ENCODE results near the gene AFAP1L1.

AFAP1L1 gene

DNA sequence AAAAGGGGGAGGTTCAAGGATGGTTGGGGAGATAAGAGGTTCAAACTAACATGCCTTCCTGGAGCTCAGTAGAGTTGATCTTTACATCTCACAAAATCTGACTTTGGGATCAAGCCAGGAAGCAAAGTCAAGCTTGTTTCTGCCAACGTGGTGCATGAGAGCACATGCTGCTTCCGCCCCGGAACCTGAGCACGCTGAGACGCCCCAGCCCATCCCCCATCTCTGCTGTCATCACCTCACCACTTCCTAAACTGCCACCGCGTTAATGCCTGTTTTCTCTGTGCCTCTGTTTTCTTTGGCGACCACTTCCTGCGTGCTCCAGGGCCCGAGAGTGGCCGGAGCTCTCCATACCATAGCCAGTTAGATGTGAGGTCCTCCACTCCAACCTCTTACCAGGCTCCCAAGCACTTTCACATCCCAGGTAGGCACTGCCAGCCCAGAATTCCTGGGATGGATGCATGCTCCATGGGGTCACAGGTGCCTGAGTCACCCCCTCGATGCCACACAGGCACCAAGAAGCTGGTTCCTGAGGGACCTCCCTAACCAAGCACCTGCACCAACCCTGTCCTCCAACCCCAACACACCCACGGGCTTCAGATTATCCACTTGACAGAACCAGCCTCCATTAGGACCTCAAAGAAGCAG, 31.2 kb upstream of the AFAP1L1 start:
- Histone ChIP-seq H3K4me3 (ENCODE audit: low read depth, low read length) (no peak overlapping the region), H3K27ac (no peak overlapping the region), H3K27me3 (replicated peaks) (no peaks in the 10 kb centered on the region), H3K36me3 (replicated peaks) (no peaks in the 10 kb centered on the region)
- no peak for DNase-seq
- TF ChIP-seq, protein P1, sequence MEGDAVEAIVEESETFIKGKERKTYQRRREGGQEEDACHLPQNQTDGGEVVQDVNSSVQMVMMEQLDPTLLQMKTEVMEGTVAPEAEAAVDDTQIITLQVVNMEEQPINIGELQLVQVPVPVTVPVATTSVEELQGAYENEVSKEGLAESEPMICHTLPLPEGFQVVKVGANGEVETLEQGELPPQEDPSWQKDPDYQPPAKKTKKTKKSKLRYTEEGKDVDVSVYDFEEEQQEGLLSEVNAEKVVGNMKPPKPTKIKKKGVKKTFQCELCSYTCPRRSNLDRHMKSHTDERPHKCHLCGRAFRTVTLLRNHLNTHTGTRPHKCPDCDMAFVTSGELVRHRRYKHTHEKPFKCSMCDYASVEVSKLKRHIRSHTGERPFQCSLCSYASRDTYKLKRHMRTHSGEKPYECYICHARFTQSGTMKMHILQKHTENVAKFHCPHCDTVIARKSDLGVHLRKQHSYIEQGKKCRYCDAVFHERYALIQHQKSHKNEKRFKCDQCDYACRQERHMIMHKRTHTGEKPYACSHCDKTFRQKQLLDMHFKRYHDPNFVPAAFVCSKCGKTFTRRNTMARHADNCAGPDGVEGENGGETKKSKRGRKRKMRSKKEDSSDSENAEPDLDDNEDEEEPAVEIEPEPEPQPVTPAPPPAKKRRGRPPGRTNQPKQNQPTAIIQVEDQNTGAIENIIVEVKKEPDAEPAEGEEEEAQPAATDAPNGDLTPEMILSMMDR (IDR thresholded peaks at IDR 0.05; ENCODE audit: low read depth, low read length, missing control alignments) = no peak
- in situ Hi-C loops (cut with HindIII; ENCODE audit: low pct_ligation_motif_present, low sequenced_read_pairs) = no loop called here

DNA sequence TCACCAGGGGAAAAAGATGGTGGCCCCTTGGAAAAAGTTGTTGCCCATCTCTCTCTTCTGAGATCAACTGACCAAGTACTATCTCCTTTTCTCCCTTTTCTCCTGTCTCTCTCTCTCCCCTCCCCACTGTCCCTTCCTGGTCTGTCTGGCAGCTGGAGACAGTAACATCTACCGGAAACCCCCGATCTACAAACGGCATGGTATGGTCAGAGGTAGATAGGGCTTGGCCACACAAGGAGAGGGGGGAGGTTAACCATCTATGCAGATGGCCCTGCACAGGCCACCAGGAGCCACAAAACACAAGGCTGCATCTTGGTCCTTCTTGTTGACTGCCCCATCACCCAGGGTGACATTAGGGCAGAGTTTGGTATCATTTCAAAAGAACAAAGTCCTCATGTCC, 29.3 kb upstream of the AFAP1L1 start:
- Histone ChIP-seq H3K4me3 (ENCODE audit: low read depth, low read length) (no peak overlapping the region), H3K27me3 (replicated peaks) (no peaks in the 10 kb centered on the region), H3K27ac (no peak overlapping the region), H3K36me3 (replicated peaks) (no peaks in the 10 kb centered on the region)
- TF ChIP-seq, protein P1 (IDR thresholded peaks at IDR 0.05; ENCODE audit: low read depth, low read length, missing control alignments) = no peak
- in situ Hi-C loops (cut with HindIII; ENCODE audit: low pct_ligation_motif_present, low sequenced_read_pairs) = no loop called here
- no peak for DNase-seq

DNA sequence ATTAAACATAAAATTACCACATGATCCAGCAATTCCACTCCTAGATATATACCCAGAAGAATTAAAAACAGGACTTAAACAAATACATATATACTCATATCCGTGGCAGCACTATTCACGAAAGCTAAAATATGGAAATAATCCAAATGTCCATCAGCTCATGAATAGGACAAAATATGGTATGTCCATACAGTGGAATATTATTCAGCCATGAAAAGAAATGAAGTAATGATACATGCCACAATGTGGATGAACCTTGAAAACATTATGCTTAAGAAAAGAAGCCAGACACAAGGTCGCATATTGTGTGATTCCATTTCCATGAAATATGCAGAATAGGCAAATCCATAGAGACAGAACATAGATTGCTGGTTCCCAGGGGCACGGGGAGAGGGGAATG, 24.8 kb upstream of the AFAP1L1 start:
- no peaks in the 10 kb centered on the region for H3K27me3 ChIP-seq (replicated peaks)
- no peak for DNase-seq
- no peaks in the 10 kb centered on the region for H3K36me3 ChIP-seq (replicated peaks)
- in situ Hi-C loops (cut with HindIII; ENCODE audit: low pct_ligation_motif_present, low sequenced_read_pairs) = no loop called here
- H3K27ac ChIP-seq = no peak overlapping the region
- no peak overlapping the region for H3K4me3 ChIP-seq (ENCODE audit: low read depth, low read length)
- TF ChIP-seq, protein P1 (IDR thresholded peaks at IDR 0.05; ENCODE audit: low read depth, low read length, missing control alignments) = no peak

- TF ChIP-seq, protein P1 (IDR thresholded peaks at IDR 0.05; ENCODE audit: low read depth, low read length, missing control alignments) = no peak
- no peak overlapping the region for H3K4me3 ChIP-seq (ENCODE audit: low read depth, low read length)
- no peak overlapping the region for H3K27ac ChIP-seq
- no peaks in the 10 kb centered on the region for H3K27me3 ChIP-seq (replicated peaks)
- DNase-seq = no peak
- in situ Hi-C loops (cut with HindIII; ENCODE audit: low pct_ligation_motif_present, low sequenced_read_pairs) = no loop called here
- no peaks in the 10 kb centered on the region for H3K36me3 ChIP-seq (replicated peaks)
Observed at GRCh38 chr5:149247726-149248125, 23.9 kb upstream of the AFAP1L1 start.

GRCh38 chr5:149251546-149251945, 20.1 kb upstream of the AFAP1L1 start:
- Histone ChIP-seq H3K36me3 (replicated peaks) (no peaks in the 10 kb centered on the region), H3K4me3 (ENCODE audit: low read depth, low read length) (no peak overlapping the region), H3K27me3 (replicated peaks) (no peaks in the 10 kb centered on the region), H3K27ac (no peak overlapping the region)
- no peak for DNase-seq
- TF ChIP-seq, protein P1 (IDR thresholded peaks at IDR 0.05; ENCODE audit: low read depth, low read length, missing control alignments) = no peak
- in situ Hi-C loops (cut with HindIII; ENCODE audit: low pct_ligation_motif_present, low sequenced_read_pairs) = no loop called here

DNA sequence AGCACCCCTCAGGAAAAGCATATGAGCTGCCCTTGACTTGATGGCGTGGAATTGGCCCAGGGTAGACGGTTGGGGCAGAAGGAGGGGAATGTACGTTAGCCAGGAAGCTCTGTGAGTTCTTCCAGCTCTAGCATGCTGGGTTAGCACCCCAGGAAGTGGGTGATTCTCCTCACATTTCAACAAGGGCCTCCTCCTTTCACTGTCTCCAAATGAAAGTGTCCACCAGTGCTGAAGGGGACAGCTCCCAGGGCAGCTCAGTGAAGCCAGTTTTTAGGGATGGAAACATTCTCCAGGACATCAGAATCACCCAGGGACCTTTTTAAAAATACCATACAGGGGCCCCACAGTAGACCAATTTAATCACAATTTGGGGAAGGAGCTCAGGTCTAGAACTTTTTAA, 17.2 kb upstream of the AFAP1L1 start:
- no peaks in the 10 kb centered on the region for H3K36me3 ChIP-seq (replicated peaks)
- H3K4me3 ChIP-seq (ENCODE audit: low read depth, low read length) = no peak overlapping the region
- no peaks in the 10 kb centered on the region for H3K27me3 ChIP-seq (replicated peaks)
- H3K27ac ChIP-seq = no peak overlapping the region
- in situ Hi-C loops (cut with HindIII; ENCODE audit: low pct_ligation_motif_present, low sequenced_read_pairs) = no loop called here
- DNase-seq = peak; percentile 41
- TF ChIP-seq, protein P1 (IDR thresholded peaks at IDR 0.05; ENCODE audit: low read depth, low read length, missing control alignments) = no peak
